Ovary (tissue), 9 donors: ENCODE measurements around the gene DDN. TPM values are rescaled to one million over a fixed set of nuclear protein-coding genes. Genes with fewer than 3 reads are reported as not detected.

Source experiments
- DNase-seq, 5 donors: peaks; one replicate each; pipeline ENCODE4 v3.0.0-alpha.2; 2019 to 2020
- H3K27ac ChIP-seq, 2 donors: fragments of 200-600 bp; one replicate each; pipeline versions ENCODE4 v1.5.1 to v1.8.0; 2019 to 2022
- H3K27me3 ChIP-seq: fragments of 200-600 bp; one replicate; pipeline ENCODE4 v1.8.0; 2022
- H3K36me3 ChIP-seq: fragments of 200-600 bp; sonication (generic); one replicate; pipeline ENCODE4 v1.5.1; 2019
- H3K4me1 ChIP-seq: one replicate; pipeline ENCODE4 v1.8.1; 2013; ENCODE audit warnings: mild to moderate bottlenecking, moderate library complexity; ENCODE audit not compliant: insufficient read depth
- H3K4me3 ChIP-seq: fragments of 200-600 bp; sonication (generic); one replicate; pipeline ENCODE4 v1.5.1; 2017
- H3K9me3 ChIP-seq, 2 donors: fragments of 200-600 bp in 1 of 2; sonication (generic) in 1 of 2; one replicate each; pipeline versions ENCODE4 v1.5.1 to v1.8.1; 2013 to 2019; ENCODE audit warnings: mild to moderate bottlenecking in 1 of 2, moderate library complexity in 1 of 2
- EP300 ChIP-seq: sonication (generic); formaldehyde crosslinking; IDR thresholded peaks from one replicate; pipeline ENCODE4 v1.6.1; 2017; ENCODE audit warnings: antibody characterized with exemption
- POLR2A ChIP-seq: fragments of 450-650 bp; IDR thresholded peaks from one replicate; pipeline ENCODE4 v1.6.1; 2017; ENCODE audit warnings: antibody characterized with exemption, mild to moderate bottlenecking, moderate library complexity
- WGBS, 3 donors: extraction: QIAGEN DNeasy Blood & Tissue Kit in 1 of 3; methylation state at CpG; one replicate each; pipeline versions ENCODE4 v1.1.5 to v1.1.7; 2013 to 2017; 5-methylcytosine and 5-hydroxymethylcytosine counted together
- intact Hi-C, 4 donors: fragments of 100-400 bp; cut with DNase I; formaldehyde crosslinking; loops; one replicate each; pipeline versions ENCODE4 v1.11.0 to v1.15.1; 2022 to 2023
- polyA plus RNA-seq, 2 donors: library from polyadenylated mRNA; stranded (reverse); fragments of 200-250 nt in 1 of 2; fragments of 350-450 nt in 1 of 2; fragmentation: Illumina TruSeq in 1 of 2; extraction: RNeasy Lipid Tissue Mini Kit (QIAGEN cat#74804) in 1 of 2; gene quantifications; one replicate each; pipeline ENCODE4 v1.2.3, GENCODE V29; 2013 to 2014
- total RNA-seq, 7 donors: library from RNA; depleted of rRNA in 2 of 7; stranded (reverse); fragments of >200 nt in 2 of 7; fragmentation: NEBNext Ultra II Directional in 3 of 7; extraction: Animal tissue kit (Norgen Biotek cat#: 25700) in 3 of 7; gene quantifications; one replicate each; pipeline versions ENCODE4 v1.1.0 to v1.2.4, GENCODE V29; 2016 to 2023
- TF ChIP-seq, protein P1 (sequence below), 3 donors: fragments of 450-650 bp in 2 of 3; fragments of 200-600 bp in 1 of 3; IDR thresholded peaks; one replicate each; pipeline versions ENCODE4 v1.5.1 to v1.8.0; 2016 to 2022; ENCODE audit warnings: antibody characterized with exemption in 3 of 3, mild to moderate bottlenecking in 1 of 3
- donor health status: DM: no; HTN: no; CAD: no; lungs with moderate emphysema.
- donor health status: DM: no; HTN: no; CAD: no.
- donor health status: Bipolar disorder and iron deficiency.
- donor health status: DM: yes; HTN: yes; CAD: no.
- donor health status: DM: no; HTN: no; CAD: no.
- donor health status: DM: yes; HTN: yes; CAD: no.

The DDN gene
- total and polyA plus RNA-seq, 9 donors, result 0.04 to 0.28 (median 0.05) TPM; not detected in 6

DNA sequence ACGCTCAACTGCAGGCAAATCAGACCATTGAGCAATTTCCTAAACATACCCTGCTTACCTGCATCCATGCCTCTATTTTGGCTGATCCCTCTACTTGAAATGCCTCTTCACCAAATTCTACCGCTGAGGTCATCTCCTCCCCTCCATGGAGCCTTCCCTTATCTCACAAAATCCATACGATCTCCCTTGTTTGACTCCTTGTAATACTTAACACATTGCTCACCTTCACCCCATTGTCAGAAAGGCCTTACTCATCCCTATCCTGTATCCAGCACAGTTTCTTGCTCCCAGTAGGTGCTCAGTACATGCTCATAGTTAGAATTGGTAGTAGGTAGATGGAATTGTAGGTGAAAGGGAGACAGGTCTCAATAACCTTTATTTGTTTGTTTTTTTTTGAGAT is 5.4 kb downstream of the DDN start:
- TF ChIP-seq, protein P1, sequence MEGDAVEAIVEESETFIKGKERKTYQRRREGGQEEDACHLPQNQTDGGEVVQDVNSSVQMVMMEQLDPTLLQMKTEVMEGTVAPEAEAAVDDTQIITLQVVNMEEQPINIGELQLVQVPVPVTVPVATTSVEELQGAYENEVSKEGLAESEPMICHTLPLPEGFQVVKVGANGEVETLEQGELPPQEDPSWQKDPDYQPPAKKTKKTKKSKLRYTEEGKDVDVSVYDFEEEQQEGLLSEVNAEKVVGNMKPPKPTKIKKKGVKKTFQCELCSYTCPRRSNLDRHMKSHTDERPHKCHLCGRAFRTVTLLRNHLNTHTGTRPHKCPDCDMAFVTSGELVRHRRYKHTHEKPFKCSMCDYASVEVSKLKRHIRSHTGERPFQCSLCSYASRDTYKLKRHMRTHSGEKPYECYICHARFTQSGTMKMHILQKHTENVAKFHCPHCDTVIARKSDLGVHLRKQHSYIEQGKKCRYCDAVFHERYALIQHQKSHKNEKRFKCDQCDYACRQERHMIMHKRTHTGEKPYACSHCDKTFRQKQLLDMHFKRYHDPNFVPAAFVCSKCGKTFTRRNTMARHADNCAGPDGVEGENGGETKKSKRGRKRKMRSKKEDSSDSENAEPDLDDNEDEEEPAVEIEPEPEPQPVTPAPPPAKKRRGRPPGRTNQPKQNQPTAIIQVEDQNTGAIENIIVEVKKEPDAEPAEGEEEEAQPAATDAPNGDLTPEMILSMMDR (IDR thresholded peaks at IDR 0.05), result no peak
- no peak for TF ChIP-seq EP300
- no peak for TF ChIP-seq POLR2A
- DNase-seq, result no peak
- 71 to 80% (median 72%) methylated on average over 3 of the region's 3 CpGs for WGBS, 3 donors
- intact Hi-C loops, result loop anchor here in 1 of 4 donors (10.0 kb wide), 1 partner anchor 129 kb away; the partner anchor contains the start of gene RND1
- Histone ChIP-seq H3K4me3 (no peak overlapping the region), H3K36me3 (no peaks in the 10 kb centered on the region), H3K4me1 (no peaks in the 10 kb centered on the region), H3K27me3 (no peaks in the 10 kb centered on the region), H3K9me3 (no peaks in the 10 kb centered on the region), H3K27ac (no peak overlapping the region)

DNA sequence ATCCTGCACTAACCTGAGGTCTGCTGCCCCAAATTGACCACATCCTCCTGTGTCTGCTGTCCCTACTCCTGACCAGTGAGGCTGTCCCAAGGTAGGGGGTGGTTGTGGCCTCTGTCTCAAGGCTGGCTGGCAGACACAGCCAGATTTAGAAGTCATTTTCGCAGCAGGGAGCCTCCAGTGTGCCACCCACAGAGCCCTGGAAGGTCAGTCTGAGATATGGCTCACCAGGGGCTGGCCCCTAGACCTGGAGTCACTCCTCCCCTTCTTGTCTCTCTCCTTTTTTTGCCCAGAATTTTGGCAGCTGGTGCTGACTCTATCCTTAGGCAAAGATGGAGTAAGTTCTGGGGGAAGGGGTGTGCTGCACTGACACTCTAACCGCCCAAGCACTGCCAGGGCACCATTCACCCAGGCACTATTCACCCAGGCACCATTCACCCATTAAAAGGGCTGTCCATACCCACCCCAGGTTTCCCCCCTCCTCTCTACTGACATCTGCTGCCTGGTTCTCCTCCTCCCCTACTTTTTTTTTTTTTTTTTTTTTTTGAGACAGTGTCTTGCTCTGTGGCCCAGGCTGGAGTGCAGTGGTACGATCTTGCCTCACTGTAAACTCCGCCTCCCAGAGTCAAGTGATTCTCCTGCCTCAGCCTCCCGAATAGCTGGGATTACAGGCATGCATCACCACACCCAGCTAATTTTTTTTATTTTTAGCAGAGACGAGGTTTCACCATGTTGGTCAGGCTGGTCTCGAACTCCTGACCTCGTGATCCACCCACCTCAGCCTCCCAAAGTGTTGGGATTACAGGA is 7.7 kb downstream of the DDN start:
- no peaks in the 10 kb centered on the region for H3K27me3 ChIP-seq
- H3K9me3 ChIP-seq, result no peaks in the 10 kb centered on the region
- no peak for DNase-seq
- WGBS, 3 donors, result 56 to 58% (median 57%) methylated on average over 8 of the region's 8 CpGs
- no peaks in the 10 kb centered on the region for H3K36me3 ChIP-seq
- no peak for TF ChIP-seq POLR2A
- TF ChIP-seq, protein P1 (IDR thresholded peaks at IDR 0.05), result no peak
- no peak for TF ChIP-seq EP300
- H3K4me1 ChIP-seq, result no peaks in the 10 kb centered on the region
- intact Hi-C loops, result loop anchor here in 1 of 4 donors (10.0 kb wide), 1 partner anchor 127 kb away; the partner anchor contains the start of gene RND1
- H3K27ac ChIP-seq, result no peak overlapping the region
- H3K4me3 ChIP-seq, result no peak overlapping the region

DNA sequence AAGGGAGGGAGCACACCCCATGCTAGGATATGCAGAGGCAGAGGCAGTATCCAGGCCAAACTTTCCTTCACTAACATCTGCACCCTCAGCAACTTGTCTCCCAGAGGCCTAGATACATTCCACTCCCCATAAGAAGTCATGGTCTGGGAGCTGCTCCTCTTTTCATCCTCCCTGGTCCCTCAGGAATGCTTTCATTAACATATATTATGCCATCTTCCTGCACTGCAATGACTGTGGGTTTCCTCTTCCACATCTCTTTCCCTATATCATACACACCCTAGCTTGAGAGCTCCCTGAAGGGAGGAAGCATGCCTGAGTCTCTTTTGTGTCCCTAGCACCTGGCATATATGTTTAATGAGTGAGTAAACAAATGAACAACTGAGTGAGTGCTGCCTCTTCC is 8.6 kb downstream of the DDN start:
- DNase-seq, result no peak
- Histone ChIP-seq H3K27me3 (no peaks in the 10 kb centered on the region), H3K27ac (no peak overlapping the region), H3K4me1 (no peaks in the 10 kb centered on the region), H3K4me3 (no peak overlapping the region), H3K36me3 (no peaks in the 10 kb centered on the region), H3K9me3 (no peaks in the 10 kb centered on the region)
- TF ChIP-seq EP300 (no peak), POLR2A (no peak)
- TF ChIP-seq, protein P1 (IDR thresholded peaks at IDR 0.05), result no peak
- intact Hi-C loops, result loop anchor here in 1 of 4 donors (10.0 kb wide), 1 partner anchor 126 kb away; the partner anchor contains the start of gene RND1

DNA sequence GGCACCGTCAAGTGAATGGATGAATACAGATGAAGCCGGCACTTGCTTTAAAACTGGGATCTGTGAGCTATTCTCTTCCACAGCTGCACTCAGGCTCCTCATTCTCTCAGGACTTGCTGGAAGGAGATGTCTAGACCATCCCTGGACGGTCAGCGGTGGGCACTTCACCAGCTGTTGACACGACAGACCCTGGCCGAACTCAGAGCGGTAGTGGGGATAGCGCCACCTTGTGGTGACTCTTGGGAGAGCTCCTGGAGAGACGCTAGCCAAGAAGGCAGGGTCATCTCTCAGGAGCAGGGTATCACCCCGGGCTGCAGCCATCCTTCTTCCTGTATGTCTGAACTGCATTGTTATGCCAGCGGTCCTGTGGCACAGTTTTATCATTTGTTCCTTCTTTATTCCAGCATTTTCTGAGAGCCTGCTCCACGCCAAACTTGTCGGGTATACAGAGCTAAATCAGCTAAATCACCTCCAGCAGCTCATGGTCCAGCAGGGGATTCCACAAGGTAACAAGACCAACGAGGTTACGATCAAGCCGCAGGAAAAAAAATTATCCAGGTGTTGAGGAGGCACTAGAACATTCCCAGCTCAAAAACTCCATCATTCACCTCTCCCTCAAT is 11.0 kb downstream of the DDN start:
- Histone ChIP-seq H3K27ac (no peak overlapping the region), H3K4me1 (no peaks in the 10 kb centered on the region), H3K4me3 (no peak overlapping the region), H3K27me3 (no peaks in the 10 kb centered on the region), H3K36me3 (no peaks in the 10 kb centered on the region), H3K9me3 (no peaks in the 10 kb centered on the region)
- peak in 2 of 5 donors; percentile 45 to 62 for DNase-seq
- no peak for TF ChIP-seq EP300
- TF ChIP-seq, protein P1 (IDR thresholded peaks at IDR 0.05), result no peak
- no peak for TF ChIP-seq POLR2A
- intact Hi-C loops, result loop anchor here in 1 of 4 donors (10.0 kb wide), 1 partner anchor 63 kb away; the partner anchor contains the start of gene FKBP11
- whole genome bisulfite sequencing, 3 donors, result 24 to 26% (median 26%) methylated on average over 16 of the region's 16 CpGs
